GM21717 (cell line): ENCODE measurements around the gene DDIT3.

Experiments used
- ATAC-seq: cut with Tn5 transposase; IDR thresholded peaks from one replicate; pipeline ENCODE4 v1.9.1; 2021; ENCODE audit warnings: mild to moderate bottlenecking, moderate library complexity; ENCODE audit not compliant: unreplicated experiment

The DDIT3 gene

GRCh38 chr12:57487597-57488401 is 32.5 kb downstream of the DDIT3 start, which contains the start of gene MARS1:
Gene MARS1, plus strand, starts transcription at chr12:57488068. Its CDS starts 23 bp downstream, at chr12:57488091.
- peak; percentile 95 for ATAC-seq

- ATAC-seq = no peak
These were observed 33.2 kb downstream of the DDIT3 start for GRCh38 chr12:57487055-57487596.

GRCh38 chr12:57485695-57486094 is 34.6 kb downstream of the DDIT3 start:
- ATAC-seq = no peak

- ATAC-seq = no peak
These were observed 36.8 kb downstream of the DDIT3 start for GRCh38 chr12:57483466-57483865.

GRCh38 chr12:57481671-57482070 is 38.6 kb downstream of the DDIT3 start:
- ATAC-seq = no peak

- ATAC-seq = no peak
These were observed 40.8 kb downstream of the DDIT3 start, which contains the start of gene ARHGAP9 for GRCh38 chr12:57479376-57480115. Gene ARHGAP9, minus strand, starts transcription at chr12:57479866. Its CDS starts 460 bp downstream, at chr12:57479406.

GRCh38 chr12:57479043-57479375 is 41.3 kb downstream of the DDIT3 start:
- ATAC-seq = no peak

- ATAC-seq = peak; percentile 46
These were observed 42.3 kb downstream of the DDIT3 start for GRCh38 chr12:57477710-57478681.

- no peak for ATAC-seq
These were observed 43.2 kb downstream of the DDIT3 start for GRCh38 chr12:57476993-57477709.

- ATAC-seq = no peak
These were observed 43.9 kb downstream of the DDIT3 start for GRCh38 chr12:57476162-57476992.

GRCh38 chr12:57475271-57476161 is 44.8 kb downstream of the DDIT3 start:
- no peak for ATAC-seq

- no peak for ATAC-seq
These were observed 45.5 kb downstream of the DDIT3 start for GRCh38 chr12:57474862-57475261.

GRCh38 chr12:57474430-57474829 is 45.9 kb downstream of the DDIT3 start:
- ATAC-seq = no peak

- no peak for ATAC-seq
These were observed 46.4 kb downstream of the DDIT3 start for GRCh38 chr12:57473886-57474285.

GRCh38 chr12:57473392-57473791 is 46.9 kb downstream of the DDIT3 start:
- ATAC-seq = no peak

- ATAC-seq = no peak
These were observed 47.9 kb downstream of the DDIT3 start for GRCh38 chr12:57472391-57472790.

- ATAC-seq = no peak
These were observed 48.7 kb downstream of the DDIT3 start for GRCh38 chr12:57471661-57472060.
